Skeletal muscle satellite cell (primary cell): ENCODE results near the gene TK2.
"Not testable (repeated sequence)": the region's sequence is repeated elsewhere in the genome, so short reads cannot be mapped to it uniquely, and the experiment has no call there.

Experiments used
- H3K27me3 ChIP-seq: 2 replicates; pipeline ENCODE4 v1.7.0; 2013; ENCODE audit warnings: low read length; ENCODE audit not compliant: control insufficient read depth, insufficient read depth
- H3K36me3 ChIP-seq: 2 replicates; pipeline ENCODE4 v1.7.0; 2013; ENCODE audit warnings: mild to moderate bottlenecking, control low read depth, low read length; ENCODE audit not compliant: insufficient read depth
- H3K4me1 ChIP-seq: 2 replicates; pipeline ENCODE4 v1.7.0; 2013; ENCODE audit warnings: low read length; ENCODE audit not compliant: control insufficient read depth, insufficient read depth
- H3K4me2 ChIP-seq: 2 replicates; pipeline ENCODE4 v1.7.0; 2013; ENCODE audit warnings: mild to moderate bottlenecking, low read length
- H3K4me3 ChIP-seq: 2 replicates; pipeline ENCODE4 v1.7.0; 2013; ENCODE audit warnings: low read length
- H3K9ac ChIP-seq: 2 replicates; pipeline ENCODE4 v1.7.0; 2013; ENCODE audit warnings: mild to moderate bottlenecking, low read depth, low read length, moderate library complexity
- H3K9me3 ChIP-seq: replicated peaks from 2 replicates; pipeline ENCODE4 v1.7.0; 2013; ENCODE audit warnings: mild to moderate bottlenecking, control low read depth, low read length

TK2 gene

DNA sequence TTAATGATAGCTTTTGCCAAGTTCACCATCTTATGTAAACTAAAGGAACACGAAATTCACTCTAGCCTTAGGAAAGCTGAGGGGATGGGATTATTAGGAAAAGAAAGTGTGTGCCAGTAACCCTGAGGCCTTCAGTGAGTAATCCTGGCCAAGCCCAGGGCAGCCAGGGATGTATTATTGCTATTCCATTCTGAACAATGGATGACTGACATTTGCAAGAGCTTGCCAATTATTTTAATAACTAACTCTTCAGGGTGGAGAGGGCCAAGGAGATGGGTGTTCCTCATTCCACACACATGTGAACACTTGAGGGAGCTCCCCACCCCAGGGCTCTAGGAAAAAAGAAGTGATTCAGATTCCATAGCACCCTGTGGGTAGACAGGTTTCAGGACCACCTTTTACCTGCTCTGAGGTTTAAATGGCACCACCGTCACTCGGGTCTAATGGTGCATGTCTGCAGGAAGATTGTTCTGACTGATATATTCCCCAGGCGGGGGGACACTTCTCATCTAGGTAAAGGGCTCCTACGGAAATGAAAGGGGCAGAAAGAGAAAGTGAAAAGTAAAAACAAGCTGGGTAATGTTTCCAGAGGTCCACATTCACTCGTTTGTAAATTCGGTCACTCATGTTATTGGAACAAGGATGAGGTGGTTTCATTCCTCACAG is 41.5 kb downstream of the TK2 start:
- H3K9ac ChIP-seq, result no peak overlapping the region
- no peaks in the 10 kb centered on the region for H3K27me3 ChIP-seq
- H3K9me3 ChIP-seq, result no peaks in the 10 kb centered on the region
- H3K36me3 ChIP-seq, result no peaks in the 10 kb centered on the region
- H3K4me3 ChIP-seq, result no peak overlapping the region
- H3K4me2 ChIP-seq, result no peak overlapping the region
- H3K4me1 ChIP-seq, result peaks cover 32% of the 10 kb centered on the region

DNA sequence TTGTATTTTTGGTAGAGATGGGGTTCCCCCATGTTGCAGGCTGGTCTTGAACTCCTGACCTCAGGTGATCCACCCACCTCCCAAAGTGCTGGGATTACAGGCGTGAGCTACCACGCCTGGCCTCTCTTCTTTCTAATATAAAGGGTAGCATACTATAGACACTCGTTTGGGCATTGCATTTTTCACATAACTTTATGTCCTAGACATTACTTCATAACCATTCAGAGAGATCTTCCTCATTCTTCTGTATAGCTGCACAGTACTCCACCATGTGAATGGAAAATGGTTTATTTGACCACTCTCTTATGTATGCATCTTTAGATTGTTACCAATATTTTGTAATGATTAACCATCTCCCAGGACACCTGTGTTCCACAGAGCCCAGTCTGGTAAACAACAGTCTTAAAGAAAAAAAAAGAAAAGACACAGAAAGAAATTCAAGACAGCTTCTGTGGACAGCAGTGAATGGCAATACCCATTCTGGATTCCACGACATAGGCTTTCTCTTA is 42.1 kb downstream of the TK2 start:
- H3K4me2 ChIP-seq, result no peak overlapping the region
- no peak overlapping the region for H3K4me3 ChIP-seq
- no peaks in the 10 kb centered on the region for H3K36me3 ChIP-seq
- no peaks in the 10 kb centered on the region for H3K9me3 ChIP-seq
- peaks cover 32% of the 10 kb centered on the region for H3K4me1 ChIP-seq
- no peaks in the 10 kb centered on the region for H3K27me3 ChIP-seq
- no peak overlapping the region for H3K9ac ChIP-seq

DNA sequence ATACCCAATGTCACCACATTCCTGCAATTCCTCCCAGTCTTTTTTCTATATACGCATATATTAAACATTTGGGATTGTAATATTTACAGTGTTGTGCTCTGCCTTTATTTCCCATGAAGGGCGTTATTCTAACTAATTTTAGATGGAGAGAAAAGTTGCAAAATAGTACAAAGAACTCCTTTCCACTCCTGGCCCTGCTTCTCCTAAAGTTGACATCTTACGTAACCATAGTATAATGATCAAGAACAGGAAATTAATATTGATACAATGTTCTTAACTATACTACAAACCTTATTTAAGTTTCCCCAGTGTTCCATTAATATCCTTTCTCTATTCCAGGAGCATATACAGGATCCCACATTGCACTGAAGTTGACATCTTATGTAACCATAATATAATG is 46.3 kb downstream of the TK2 start:
- no peak overlapping the region for H3K9ac ChIP-seq
- H3K27me3 ChIP-seq, result no peaks in the 10 kb centered on the region
- H3K4me1 ChIP-seq, result peaks cover 20% of the 10 kb centered on the region
- peak overlapping the region; percentile 33 for H3K4me2 ChIP-seq
- no peak overlapping the region for H3K4me3 ChIP-seq
- no peaks in the 10 kb centered on the region for H3K9me3 ChIP-seq
- H3K36me3 ChIP-seq, result no peaks in the 10 kb centered on the region

DNA sequence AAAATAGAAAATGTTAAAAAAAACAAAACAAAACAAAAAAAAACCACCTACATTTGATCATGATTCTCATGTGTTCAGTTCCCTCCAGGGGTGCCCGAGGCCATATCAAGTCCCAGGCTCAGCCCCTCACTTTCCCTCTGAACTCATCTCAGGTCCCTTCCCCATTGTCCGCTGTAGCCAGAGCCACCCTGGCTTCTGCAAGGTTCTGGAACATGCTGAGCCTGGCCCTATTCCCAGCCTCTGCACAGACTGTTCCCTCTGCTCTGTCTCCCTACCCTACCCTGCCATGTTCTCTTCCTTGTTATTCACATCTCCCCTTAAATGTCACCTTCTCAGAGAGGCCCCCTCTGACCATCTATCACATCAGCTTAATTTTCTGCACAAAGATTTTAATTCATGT is 46.9 kb downstream of the TK2 start:
- Histone ChIP-seq H3K36me3 (no peaks in the 10 kb centered on the region), H3K4me3 (no peak overlapping the region), H3K9ac (no peak overlapping the region), H3K4me2 (peak overlapping the region; percentile 33), H3K4me1 (peaks cover 20% of the 10 kb centered on the region), H3K9me3 (no peaks in the 10 kb centered on the region), H3K27me3 (no peaks in the 10 kb centered on the region)

DNA sequence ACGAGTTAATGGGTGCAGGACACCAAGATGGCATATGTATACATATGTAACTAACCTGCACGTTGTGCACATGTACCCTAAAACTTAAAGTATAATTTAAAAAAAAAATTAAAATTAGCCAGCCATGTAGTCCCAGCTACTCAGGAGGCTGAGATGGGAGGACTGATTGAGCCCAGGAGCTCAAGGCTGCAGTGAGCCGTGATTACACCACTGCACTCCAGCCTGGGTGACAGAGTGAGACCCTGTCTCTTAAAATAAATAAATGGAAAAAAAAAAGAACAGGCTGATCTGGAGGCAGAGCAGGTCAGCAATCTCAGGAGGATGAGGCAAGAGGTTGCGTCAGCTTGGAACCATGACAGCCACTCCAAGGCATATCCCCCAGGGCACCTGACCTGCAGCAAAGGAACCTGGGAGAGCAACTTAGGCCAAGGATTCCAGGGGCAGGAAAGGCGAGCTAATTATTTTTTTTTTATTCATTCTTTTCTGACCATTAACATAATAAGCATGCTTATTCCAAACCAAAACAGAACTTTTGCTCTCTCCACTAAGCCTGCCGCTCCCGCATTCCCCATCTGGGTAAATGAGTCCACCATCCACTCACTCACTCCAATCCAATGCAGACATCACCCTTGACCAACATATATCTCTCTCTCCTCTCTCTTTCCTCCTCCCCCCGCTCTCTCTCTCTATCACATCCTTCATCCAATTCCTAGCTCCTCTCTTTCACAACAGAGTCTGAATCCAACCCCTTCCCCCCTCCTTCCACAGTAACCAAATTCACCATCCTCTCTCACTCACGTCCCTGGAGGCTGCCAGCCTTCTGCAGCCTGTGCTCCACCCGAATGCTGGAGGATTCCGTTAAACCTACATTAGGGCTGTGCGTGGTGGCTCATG is 47.7 kb downstream of the TK2 start:
- Histone ChIP-seq H3K9me3 (no peaks in the 10 kb centered on the region), H3K4me1 (peaks cover 20% of the 10 kb centered on the region), H3K4me2 (peak overlapping the region; percentile 13), H3K4me3 (no peak overlapping the region), H3K27me3 (no peaks in the 10 kb centered on the region), H3K36me3 (no peaks in the 10 kb centered on the region), H3K9ac (no peak overlapping the region)

DNA sequence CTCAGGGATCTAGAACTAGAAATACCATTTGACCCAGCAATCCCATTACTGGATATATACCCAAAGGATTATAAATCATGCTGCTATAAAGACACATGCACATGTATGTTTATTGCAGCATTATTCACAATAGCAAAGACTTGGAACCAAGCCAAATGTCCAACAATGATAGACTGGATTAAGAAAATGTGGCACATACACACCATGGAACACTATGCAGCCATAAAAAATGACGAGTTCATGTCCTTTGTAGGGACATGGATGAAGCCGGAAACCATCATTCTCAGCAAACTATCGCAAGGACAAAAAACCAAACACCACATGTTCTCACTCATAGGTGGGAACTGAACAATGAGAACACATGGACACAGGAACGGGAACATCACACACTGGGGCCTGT is 48.4 kb downstream of the TK2 start:
- H3K36me3 ChIP-seq, H3K9me3 ChIP-seq, H3K4me3 ChIP-seq, H3K9ac ChIP-seq, H3K27me3 ChIP-seq, H3K4me2 ChIP-seq: not testable (repeated sequence)
- H3K4me1 ChIP-seq, result peaks cover 20% of the 10 kb centered on the region

DNA sequence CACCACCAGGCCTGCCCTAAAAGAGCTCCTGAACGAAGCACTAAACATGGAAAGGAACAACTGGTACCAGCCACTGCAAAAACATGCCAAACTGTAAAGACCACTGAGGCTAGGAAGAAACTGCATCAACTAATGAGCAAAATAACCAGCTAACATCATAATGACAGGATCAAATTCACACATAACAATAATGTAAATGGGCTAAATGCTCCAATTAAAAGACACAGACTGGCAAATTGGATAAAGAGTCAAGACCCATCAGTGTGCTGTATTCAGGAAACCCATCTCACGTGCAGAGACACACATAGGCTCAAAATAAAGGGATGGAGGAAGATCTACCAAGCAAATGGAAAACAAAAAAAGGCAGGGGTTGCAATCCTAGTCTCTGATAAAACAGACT is 52.0 kb downstream of the TK2 start:
- not testable (repeated sequence) for H3K9ac ChIP-seq, H3K27me3 ChIP-seq, H3K4me2 ChIP-seq

DNA sequence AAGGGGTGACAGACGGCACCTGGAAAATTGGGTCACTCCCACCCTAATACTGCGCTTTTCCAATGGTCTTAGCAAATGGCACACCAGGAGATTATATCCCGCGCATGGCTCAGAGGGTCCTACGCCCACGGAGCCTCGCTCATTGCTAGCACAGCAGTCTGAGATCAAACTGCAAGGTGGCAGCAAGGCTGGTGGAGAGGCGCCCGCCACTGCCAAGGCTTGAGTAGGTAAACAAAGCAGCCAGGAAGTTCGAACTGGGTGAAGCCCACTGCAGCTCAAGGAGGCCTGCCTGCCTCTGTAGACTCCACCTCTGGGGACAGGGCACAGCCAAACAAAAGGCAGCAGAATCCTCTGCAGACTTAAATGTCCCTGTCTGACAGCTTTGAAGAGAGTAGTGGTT is 53.7 kb downstream of the TK2 start:
- not testable (repeated sequence) for H3K4me2 ChIP-seq, H3K4me3 ChIP-seq, H3K36me3 ChIP-seq, H3K9ac ChIP-seq, H3K9me3 ChIP-seq, H3K27me3 ChIP-seq, H3K4me1 ChIP-seq

More for the DNA sequence above, 52.0 kb downstream of the TK2 start:
- H3K36me3 ChIP-seq, H3K4me3 ChIP-seq, H3K9me3 ChIP-seq, H3K4me1 ChIP-seq: not testable (repeated sequence)

DNA sequence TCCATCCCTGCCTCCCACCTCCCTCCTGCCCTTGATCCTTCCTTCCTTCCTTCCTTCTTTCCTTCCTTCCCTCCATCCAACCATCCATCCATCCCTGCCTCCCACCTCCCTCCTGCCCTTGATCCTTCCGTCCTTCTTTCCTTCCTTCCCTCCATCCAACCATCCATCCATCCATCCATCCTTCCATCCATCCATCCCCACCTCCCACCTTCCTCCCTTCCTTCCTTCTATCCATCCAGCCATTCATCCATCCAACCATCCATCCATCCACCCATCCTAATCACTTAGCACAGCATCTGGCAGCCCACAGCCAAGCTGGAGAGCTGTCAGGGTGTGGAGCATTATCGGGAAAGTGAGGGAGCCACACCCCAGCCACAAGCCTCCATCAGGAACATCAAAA is 54.5 kb downstream of the TK2 start:
- Histone ChIP-seq H3K4me2 (no peak overlapping the region), H3K36me3 (no peaks in the 10 kb centered on the region), H3K9me3 (no peaks in the 10 kb centered on the region), H3K4me3 (no peak overlapping the region), H3K4me1 (no peaks in the 10 kb centered on the region), H3K27me3 (no peaks in the 10 kb centered on the region), H3K9ac (no peak overlapping the region)

DNA sequence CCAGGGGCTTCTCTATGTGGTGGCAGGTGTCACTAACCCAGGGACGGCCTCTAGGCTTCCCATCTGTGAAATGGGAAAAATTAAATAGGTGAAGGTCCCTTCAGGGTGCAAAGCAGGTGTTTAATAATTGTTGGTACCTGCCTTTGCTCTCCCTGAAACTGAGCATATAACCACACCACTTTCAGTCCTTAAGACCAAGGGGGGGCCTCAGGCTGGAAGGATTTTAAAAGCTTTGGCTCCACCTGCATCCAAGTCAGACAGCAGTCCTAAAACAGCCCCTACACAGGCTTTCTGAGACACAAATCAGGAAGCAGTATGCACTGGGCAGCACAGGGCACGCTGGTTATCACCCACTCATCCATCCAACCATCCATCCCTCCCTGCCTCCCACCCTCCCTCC is 55.0 kb downstream of the TK2 start:
- H3K36me3 ChIP-seq, result no peaks in the 10 kb centered on the region
- no peak overlapping the region for H3K4me2 ChIP-seq
- no peak overlapping the region for H3K4me3 ChIP-seq
- H3K9ac ChIP-seq, result no peak overlapping the region
- no peaks in the 10 kb centered on the region for H3K27me3 ChIP-seq
- no peaks in the 10 kb centered on the region for H3K4me1 ChIP-seq
- no peaks in the 10 kb centered on the region for H3K9me3 ChIP-seq

DNA sequence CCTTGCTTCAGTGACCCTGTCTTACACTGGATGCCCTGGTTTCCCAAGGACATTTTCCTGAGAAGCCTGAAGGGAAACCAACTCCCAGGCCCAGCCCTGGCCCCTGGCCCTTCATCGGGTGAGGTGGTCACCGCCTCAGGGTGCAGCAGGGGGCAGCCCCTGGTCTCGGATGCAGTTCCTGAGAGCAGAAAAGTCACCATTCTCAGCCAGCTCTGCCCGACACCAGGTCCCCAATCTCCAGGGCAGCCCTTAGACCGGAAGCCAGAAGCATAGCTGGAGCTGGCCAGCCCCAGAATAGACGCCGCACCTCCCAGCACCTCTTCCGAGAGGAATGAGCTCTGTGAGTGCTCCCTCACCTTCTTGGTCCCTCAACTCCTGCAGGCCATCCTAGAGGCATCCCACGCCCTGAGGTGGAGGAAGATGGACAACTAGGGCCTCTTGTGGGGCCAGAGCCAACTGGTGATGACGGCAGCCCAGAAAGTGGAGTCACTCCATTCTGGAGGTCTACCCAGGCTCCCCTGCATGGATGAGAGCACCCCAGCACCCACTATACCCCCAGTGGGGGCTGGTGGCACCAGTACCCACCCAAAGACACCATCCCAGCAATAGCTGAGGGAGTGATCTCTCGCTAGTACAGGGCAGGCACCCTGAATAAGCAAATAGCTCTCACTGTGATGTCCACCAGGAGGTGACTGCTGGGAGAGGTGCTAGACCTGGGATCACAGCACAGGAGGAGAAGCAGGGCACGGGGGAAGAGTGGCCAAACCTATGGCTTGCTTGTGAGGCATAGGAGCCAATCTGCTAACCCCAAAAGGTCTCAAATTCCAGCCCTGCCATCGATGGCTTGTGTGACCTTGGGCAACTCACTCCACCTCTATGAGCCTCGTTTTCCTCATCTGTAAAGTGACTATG is 56.2 kb downstream of the TK2 start:
- Histone ChIP-seq H3K4me3 (no peak overlapping the region), H3K36me3 (no peaks in the 10 kb centered on the region), H3K4me2 (no peak overlapping the region), H3K27me3 (no peaks in the 10 kb centered on the region), H3K9ac (no peak overlapping the region), H3K9me3 (no peaks in the 10 kb centered on the region), H3K4me1 (no peaks in the 10 kb centered on the region)
